A549 (cell line): Measurements from ENCODE around the gene ARID1B. TPM values are rescaled to one million over a fixed set of nuclear protein-coding genes. Genes with fewer than 3 reads are reported as not detected.

Experiments used
- ATAC-seq, 2 experiments: fragments of 200-7000 bp in 1 of 2; fragments of >200 bp in 1 of 2; cut with Nextera tagmentation in 1 of 2; cut with Tn5 transposase in 1 of 2; 3 replicates each; pipeline versions ENCODE4 v1.8.0 to v1.9.1; 2018 to 2020; ENCODE audit warnings: mild to moderate bottlenecking in 1 of 2, moderate library complexity in 1 of 2
- CTCF ChIA-PET: fragments of 300-600 bp; sonication (Branson Sonifier 250); formaldehyde crosslinking; extraction: SDS; loops from one replicate; lab custom pipeline; 2021; ENCODE audit warnings: antibody characterized with exemption, inconsistent platforms; lab: Yijun Ruan, JAX
- POLR2A ChIA-PET: fragments of 350-600 bp; formaldehyde crosslinking; extraction: SDS; loops from one replicate; lab custom pipeline; 2021; ENCODE audit warnings: antibody characterized with exemption, inconsistent platforms; lab: Yijun Ruan, JAX
- DNase-seq, 2 experiments: peaks; one replicate each; pipeline versions ENCODE4 v3.0.0 to v3.0.0-alpha.2; 2011 to 2016; ENCODE audit warnings: low read depth in 1 of 2, low spot score in 1 of 2
- FAIRE-seq: peaks from 2 replicates; lab custom pipeline; 2011; peaks lifted over from hg19 to GRCh38; lab: Jason Lieb, UNC
- H3K27ac ChIP-seq, 2 experiments: fragments of >200 bp; sonication (Bioruptor Twin); formaldehyde crosslinking; 3 replicates each; pipeline ENCODE4 v1.5.1; 2016 to 2017
- H3K4me1 ChIP-seq: fragments of >200 bp; sonication (Bioruptor Twin); formaldehyde crosslinking; 3 replicates; pipeline ENCODE4 v1.6.1; 2016
- H3K4me2 ChIP-seq: fragments of >200 bp; sonication (Bioruptor Twin); formaldehyde crosslinking; 3 replicates; pipeline ENCODE4 v1.6.1; 2016
- H3K4me3 ChIP-seq: fragments of >200 bp; sonication (Bioruptor Twin); formaldehyde crosslinking; 3 replicates; pipeline ENCODE4 v1.5.1; 2016
- H3K9me3 ChIP-seq: fragments of >200 bp; sonication (Bioruptor Twin); formaldehyde crosslinking; 3 replicates; pipeline ENCODE4 v1.6.1; 2016
- CBX2 ChIP-seq: fragments of 200-600 bp; sonication (generic); IDR thresholded peaks from 2 replicates; pipeline ENCODE4 v1.6.1; 2016; ENCODE audit warnings: low read depth, mild to moderate bottlenecking, borderline replicate concordance
- CHD4 ChIP-seq: fragments of 200-600 bp; sonication (generic); IDR thresholded peaks from 2 replicates; pipeline ENCODE4 v1.6.1; 2016; ENCODE audit warnings: antibody characterized with exemption, mild to moderate bottlenecking, borderline replicate concordance
- ELK1 ChIP-seq: fragments of 150-350 bp; IDR thresholded peaks from 2 replicates; pipeline ENCODE4 v1.6.1; 2014; ENCODE audit warnings: low read depth, mild to moderate bottlenecking, low read length
- EP300 ChIP-seq, 2 experiments: fragments of >200 bp; sonication (Bioruptor Twin); formaldehyde crosslinking; IDR thresholded peaks; 2 replicates in 1 of 2; 3 replicates in 1 of 2; pipeline ENCODE4 v1.6.1; 2016 to 2017
- FOSL2 ChIP-seq, 2 experiments: fragments of 450-650 bp in 1 of 2; fragments of >200 bp in 1 of 2; sonication (Bioruptor Twin) in 1 of 2; formaldehyde crosslinking; IDR thresholded peaks; 2 replicates each; pipeline versions ENCODE4 v1.5.0 to v1.6.1; 2016 to 2020; ENCODE audit warnings: mild to moderate bottlenecking in 1 of 2, moderate library complexity in 1 of 2
- HEYL ChIP-seq: fragments of 250-450 bp; sonication (Bioruptor Pico); IDR thresholded peaks from 2 replicates; pipeline ENCODE4 v1.8.0; 2021; ENCODE audit warnings: mild to moderate bottlenecking, moderate library complexity
- JUN ChIP-seq, 2 experiments: fragments of >200 bp; sonication (Bioruptor Twin); formaldehyde crosslinking; IDR thresholded peaks; 2 replicates in 1 of 2; 3 replicates in 1 of 2; pipeline ENCODE4 v1.6.1; 2016 to 2017
- MAZ ChIP-seq: fragments of 150-350 bp; IDR thresholded peaks from 2 replicates; pipeline ENCODE4 v1.6.1; 2014; ENCODE audit warnings: antibody characterized with exemption, low read depth, low read length, borderline replicate concordance
- MYC ChIP-seq: IDR thresholded peaks from 2 replicates; pipeline ENCODE4 v1.6.1; 2012; ENCODE audit warnings: mild to moderate bottlenecking, inconsistent platforms, low read length, improper control_type of control experiment, borderline replicate concordance
- PBX3 ChIP-seq: IDR thresholded peaks from 2 replicates; pipeline ENCODE4 v1.6.1; 2012
- PHF8 ChIP-seq: fragments of 200-600 bp; sonication (generic); IDR thresholded peaks from 2 replicates; pipeline ENCODE4 v1.6.1; 2016; ENCODE audit warnings: low read depth, mild to moderate bottlenecking, antibody characterized with exemption, moderate library complexity, borderline replicate concordance
- RARB ChIP-seq: fragments of 250-450 bp; sonication (Bioruptor Pico); IDR thresholded peaks from 2 replicates; pipeline ENCODE4 v1.8.0; 2021; ENCODE audit warnings: mild to moderate bottlenecking, moderate library complexity
- RCOR1 ChIP-seq: fragments of 150-350 bp; IDR thresholded peaks from 2 replicates; pipeline ENCODE4 v1.6.1; 2014; ENCODE audit warnings: antibody characterized with exemption, low read length, low read depth
- TFCP2L1 ChIP-seq: fragments of 250-450 bp; sonication (Bioruptor Pico); IDR thresholded peaks from 2 replicates; pipeline ENCODE4 v1.5.0; 2021; ENCODE audit warnings: mild to moderate bottlenecking
- TP53 ChIP-seq: fragments of 250-450 bp; sonication (Bioruptor Pico); IDR thresholded peaks from 2 replicates; pipeline ENCODE4 v1.5.0; 2021; ENCODE audit warnings: mild to moderate bottlenecking, moderate library complexity
- WGBS: methylation state at CpG from one replicate; pipeline ENCODE4 v1.1.6; 2017; ENCODE audit errors: missing lambda C conversion rate; 5-methylcytosine and 5-hydroxymethylcytosine counted together
- polyA plus RNA-seq, 4 experiments: library from polyadenylated mRNA; depleted of rRNA in 3 of 4; stranded (reverse); fragments of >200 nt; fragmentation: RNase III in 1 of 4; extraction: RNeasy Plus Mini Kit Qiagen cat#74134 plus additional on column Dnase treatment in 1 of 4; gene quantifications; 2 replicates in 3 of 4; 3 replicates in 1 of 4; pipeline ENCODE4 v1.2.3, GENCODE V29; 2011 to 2017
- TF ChIP-seq, protein P1 (sequence below): fragments of 250-450 bp; sonication (Bioruptor Pico); IDR thresholded peaks from 2 replicates; pipeline ENCODE4 v1.5.0; 2021; ENCODE audit warnings: mild to moderate bottlenecking, moderate library complexity, borderline replicate concordance
- TF ChIP-seq, protein P2 (sequence below): fragments of 200-600 bp; sonication (generic); IDR thresholded peaks from 2 replicates; pipeline ENCODE4 v1.6.1; 2016; ENCODE audit warnings: antibody characterized with exemption, mild to moderate bottlenecking, moderate library complexity
- TF ChIP-seq, protein P3 (sequence below): IDR thresholded peaks from 2 replicates; pipeline ENCODE4 v1.6.1; 2012
- TF ChIP-seq, protein P4 (sequence below): fragments of >200 bp; sonication (Bioruptor Twin); formaldehyde crosslinking; IDR thresholded peaks from 3 replicates; pipeline ENCODE4 v1.5.1; 2016
- TF ChIP-seq, protein P5 (sequence below): IDR thresholded peaks from 2 replicates; pipeline ENCODE4 v1.6.1; 2012; ENCODE audit warnings: low read depth, borderline replicate concordance

Gene ARID1B
- polyA plus RNA-seq, 2 of the 4 experiments (the other 2 are of a cell fraction): 13.5 to 16.3 TPM

DNA sequence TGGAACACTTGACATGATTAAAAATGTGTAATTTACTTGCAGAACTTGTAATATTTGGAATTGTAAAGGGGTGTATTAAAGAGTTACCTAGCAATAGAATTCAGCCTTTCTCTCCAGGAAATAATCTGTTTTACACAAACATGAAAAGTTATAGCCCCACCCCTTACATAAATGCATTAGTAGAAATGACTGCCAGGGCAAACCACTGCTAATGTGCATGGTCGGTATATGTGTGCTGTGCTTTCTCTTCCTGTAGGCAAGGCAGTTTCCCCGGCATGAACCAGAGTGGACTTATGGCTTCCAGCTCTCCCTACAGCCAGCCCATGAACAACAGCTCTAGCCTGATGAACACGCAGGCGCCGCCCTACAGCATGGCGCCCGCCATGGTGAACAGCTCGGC lies 389.6 kb downstream of the ARID1B start (continued):
- TF ChIP-seq PBX3: no peak
- no peak for TF ChIP-seq TP53
- TF ChIP-seq, protein P1, sequence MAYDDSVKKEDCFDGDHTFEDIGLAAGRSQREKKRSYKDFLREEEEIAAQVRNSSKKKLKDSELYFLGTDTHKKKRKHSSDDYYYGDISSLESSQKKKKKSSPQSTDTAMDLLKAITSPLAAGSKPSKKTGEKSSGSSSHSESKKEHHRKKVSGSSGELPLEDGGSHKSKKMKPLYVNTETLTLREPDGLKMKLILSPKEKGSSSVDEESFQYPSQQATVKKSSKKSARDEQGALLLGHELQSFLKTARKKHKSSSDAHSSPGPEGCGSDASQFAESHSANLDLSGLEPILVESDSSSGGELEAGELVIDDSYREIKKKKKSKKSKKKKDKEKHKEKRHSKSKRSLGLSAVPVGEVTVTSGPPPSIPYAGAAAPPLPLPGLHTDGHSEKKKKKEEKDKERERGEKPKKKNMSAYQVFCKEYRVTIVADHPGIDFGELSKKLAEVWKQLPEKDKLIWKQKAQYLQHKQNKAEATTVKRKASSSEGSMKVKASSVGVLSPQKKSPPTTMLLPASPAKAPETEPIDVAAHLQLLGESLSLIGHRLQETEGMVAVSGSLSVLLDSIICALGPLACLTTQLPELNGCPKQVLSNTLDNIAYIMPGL (CRISPR knock-in tag): no peak
- no peak for TF ChIP-seq TFCP2L1
- TF ChIP-seq ELK1: no peak

DNA sequence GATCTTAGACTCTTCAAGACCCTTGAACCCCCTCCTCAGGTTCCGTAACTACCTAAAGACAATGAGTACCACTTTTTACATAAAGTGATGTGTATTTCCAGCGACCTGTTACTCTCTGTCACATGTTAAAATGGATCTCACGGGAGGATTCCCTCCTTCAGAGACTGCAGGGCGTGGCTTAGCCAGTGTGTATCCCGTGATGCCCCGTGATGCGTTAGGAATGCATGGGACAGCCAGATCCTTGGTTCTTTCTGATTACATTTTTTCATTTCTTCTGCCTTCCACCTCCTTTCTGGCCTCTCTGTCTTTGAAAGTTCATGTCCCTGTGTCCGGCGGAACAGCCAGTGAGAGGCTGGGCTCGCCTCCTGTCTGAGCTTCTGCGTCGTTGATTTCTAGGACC lies 390.7 kb downstream of the ARID1B start:
- CTCF ChIA-PET: no interaction called here
- WGBS: 87% methylated on average over 12 of the region's 12 CpGs
- FAIRE-seq: no peak
- DNase-seq: no peak
- Histone ChIP-seq H3K4me2 (no peak overlapping the region), H3K9me3 (no peaks in the 10 kb centered on the region), H3K4me3 (no peak overlapping the region), H3K27ac (no peak overlapping the region), H3K4me1 (no peaks in the 10 kb centered on the region)
- ATAC-seq: no peak
- TF ChIP-seq RCOR1 (no peak), EP300 (IDR thresholded peaks at IDR 0.05) (no peak), RARB (CRISPR knock-in tag) (no peak)
- TF ChIP-seq, protein P2, sequence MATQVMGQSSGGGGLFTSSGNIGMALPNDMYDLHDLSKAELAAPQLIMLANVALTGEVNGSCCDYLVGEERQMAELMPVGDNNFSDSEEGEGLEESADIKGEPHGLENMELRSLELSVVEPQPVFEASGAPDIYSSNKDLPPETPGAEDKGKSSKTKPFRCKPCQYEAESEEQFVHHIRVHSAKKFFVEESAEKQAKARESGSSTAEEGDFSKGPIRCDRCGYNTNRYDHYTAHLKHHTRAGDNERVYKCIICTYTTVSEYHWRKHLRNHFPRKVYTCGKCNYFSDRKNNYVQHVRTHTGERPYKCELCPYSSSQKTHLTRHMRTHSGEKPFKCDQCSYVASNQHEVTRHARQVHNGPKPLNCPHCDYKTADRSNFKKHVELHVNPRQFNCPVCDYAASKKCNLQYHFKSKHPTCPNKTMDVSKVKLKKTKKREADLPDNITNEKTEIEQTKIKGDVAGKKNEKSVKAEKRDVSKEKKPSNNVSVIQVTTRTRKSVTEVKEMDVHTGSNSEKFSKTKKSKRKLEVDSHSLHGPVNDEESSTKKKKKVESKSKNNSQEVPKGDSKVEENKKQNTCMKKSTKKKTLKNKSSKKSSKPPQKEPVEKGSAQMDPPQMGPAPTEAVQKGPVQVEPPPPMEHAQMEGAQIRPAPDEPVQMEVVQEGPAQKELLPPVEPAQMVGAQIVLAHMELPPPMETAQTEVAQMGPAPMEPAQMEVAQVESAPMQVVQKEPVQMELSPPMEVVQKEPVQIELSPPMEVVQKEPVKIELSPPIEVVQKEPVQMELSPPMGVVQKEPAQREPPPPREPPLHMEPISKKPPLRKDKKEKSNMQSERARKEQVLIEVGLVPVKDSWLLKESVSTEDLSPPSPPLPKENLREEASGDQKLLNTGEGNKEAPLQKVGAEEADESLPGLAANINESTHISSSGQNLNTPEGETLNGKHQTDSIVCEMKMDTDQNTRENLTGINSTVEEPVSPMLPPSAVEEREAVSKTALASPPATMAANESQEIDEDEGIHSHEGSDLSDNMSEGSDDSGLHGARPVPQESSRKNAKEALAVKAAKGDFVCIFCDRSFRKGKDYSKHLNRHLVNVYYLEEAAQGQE: no peak
- POLR2A ChIA-PET: no interaction called here

GRCh38 chr6:157168471-157168870 lies 391.3 kb downstream of the ARID1B start:
- ChIA-PET POLR2A (no interaction called here), CTCF (no interaction called here)
- Histone ChIP-seq H3K9me3 (no peaks in the 10 kb centered on the region), H3K4me1 (no peaks in the 10 kb centered on the region), H3K4me3 (no peak overlapping the region), H3K4me2 (no peak overlapping the region), H3K27ac (no peak overlapping the region)
- WGBS: 96% methylated on average over 6 of the region's 6 CpGs
- FAIRE-seq: no peak
- no peak for ATAC-seq
- no peak for DNase-seq
- no peak for TF ChIP-seq MAZ
- no peak for TF ChIP-seq CHD4
- TF ChIP-seq, protein P2: no peak
- no peak for TF ChIP-seq MYC
- TF ChIP-seq JUN (IDR thresholded peaks at IDR 0.05): no peak
- TF ChIP-seq, protein P3, sequence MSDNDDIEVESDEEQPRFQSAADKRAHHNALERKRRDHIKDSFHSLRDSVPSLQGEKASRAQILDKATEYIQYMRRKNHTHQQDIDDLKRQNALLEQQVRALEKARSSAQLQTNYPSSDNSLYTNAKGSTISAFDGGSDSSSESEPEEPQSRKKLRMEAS: no peak
- no peak for TF ChIP-seq PHF8
- TF ChIP-seq CBX2: no peak
- TF ChIP-seq, protein P4, sequence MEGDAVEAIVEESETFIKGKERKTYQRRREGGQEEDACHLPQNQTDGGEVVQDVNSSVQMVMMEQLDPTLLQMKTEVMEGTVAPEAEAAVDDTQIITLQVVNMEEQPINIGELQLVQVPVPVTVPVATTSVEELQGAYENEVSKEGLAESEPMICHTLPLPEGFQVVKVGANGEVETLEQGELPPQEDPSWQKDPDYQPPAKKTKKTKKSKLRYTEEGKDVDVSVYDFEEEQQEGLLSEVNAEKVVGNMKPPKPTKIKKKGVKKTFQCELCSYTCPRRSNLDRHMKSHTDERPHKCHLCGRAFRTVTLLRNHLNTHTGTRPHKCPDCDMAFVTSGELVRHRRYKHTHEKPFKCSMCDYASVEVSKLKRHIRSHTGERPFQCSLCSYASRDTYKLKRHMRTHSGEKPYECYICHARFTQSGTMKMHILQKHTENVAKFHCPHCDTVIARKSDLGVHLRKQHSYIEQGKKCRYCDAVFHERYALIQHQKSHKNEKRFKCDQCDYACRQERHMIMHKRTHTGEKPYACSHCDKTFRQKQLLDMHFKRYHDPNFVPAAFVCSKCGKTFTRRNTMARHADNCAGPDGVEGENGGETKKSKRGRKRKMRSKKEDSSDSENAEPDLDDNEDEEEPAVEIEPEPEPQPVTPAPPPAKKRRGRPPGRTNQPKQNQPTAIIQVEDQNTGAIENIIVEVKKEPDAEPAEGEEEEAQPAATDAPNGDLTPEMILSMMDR: no peak
- TF ChIP-seq FOSL2 (IDR thresholded peaks at IDR 0.05): no peak
- TF ChIP-seq FOSL2 (CRISPR knock-in tag; IDR thresholded peaks at IDR 0.05): no peak
- no peak for TF ChIP-seq HEYL (CRISPR knock-in tag)
- TF ChIP-seq, protein P5, sequence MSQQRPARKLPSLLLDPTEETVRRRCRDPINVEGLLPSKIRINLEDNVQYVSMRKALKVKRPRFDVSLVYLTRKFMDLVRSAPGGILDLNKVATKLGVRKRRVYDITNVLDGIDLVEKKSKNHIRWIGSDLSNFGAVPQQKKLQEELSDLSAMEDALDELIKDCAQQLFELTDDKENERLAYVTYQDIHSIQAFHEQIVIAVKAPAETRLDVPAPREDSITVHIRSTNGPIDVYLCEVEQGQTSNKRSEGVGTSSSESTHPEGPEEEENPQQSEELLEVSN: no peak
